Loucy (cell line): ENCODE measurements around the gene COIL.
A peak's percentile ranks its signal among the peaks of the same experiment; 100 is the strongest.

Experiments
- H2AFZ ChIP-seq: fragments of 200-600 bp; sonication (generic); 2 replicates; pipeline ENCODE4 v1.6.0; 2016; ENCODE audit warnings: antibody characterized with exemption, mild to moderate bottlenecking, low read length, moderate library complexity
- H3F3A ChIP-seq: fragments of 200-600 bp; 2 replicates; pipeline ENCODE4 v1.6.0; 2016; ENCODE audit warnings: antibody characterized with exemption, low read depth, mild to moderate bottlenecking
- H3K27me3 ChIP-seq: fragments of 200-600 bp; sonication (generic); 2 replicates; pipeline ENCODE4 v1.6.1; 2014; ENCODE audit warnings: low read length, mild to moderate bottlenecking; ENCODE audit not compliant: insufficient read depth, poor library complexity, severe bottlenecking
- H3K36me3 ChIP-seq: fragments of 200-600 bp; sonication (generic); 2 replicates; pipeline ENCODE4 v1.6.1; 2016; ENCODE audit warnings: low read length; ENCODE audit not compliant: insufficient read depth
- H3K4me1 ChIP-seq: fragments of 200-600 bp; sonication (generic); 2 replicates; pipeline ENCODE4 v1.5.1; 2014; ENCODE audit warnings: low read length, mild to moderate bottlenecking; ENCODE audit not compliant: insufficient read depth, poor library complexity, severe bottlenecking
- H3K4me2 ChIP-seq: fragments of 200-600 bp; sonication (generic); 2 replicates; pipeline ENCODE4 v1.6.0; 2014; ENCODE audit warnings: antibody characterized with exemption, low read length, low read depth, mild to moderate bottlenecking; ENCODE audit not compliant: poor library complexity, severe bottlenecking
- H3K4me3 ChIP-seq: fragments of 200-600 bp; sonication (generic); 2 replicates; pipeline ENCODE4 v1.5.1; 2014; ENCODE audit warnings: low read length, mild to moderate bottlenecking, mixed read lengths; ENCODE audit not compliant: poor library complexity, severe bottlenecking
- H3K79me2 ChIP-seq: fragments of 200-600 bp; sonication (generic); 2 replicates; pipeline ENCODE4 v1.6.1; 2014; ENCODE audit warnings: low read length; ENCODE audit not compliant: insufficient read depth
- H3K9ac ChIP-seq: fragments of 200-600 bp; sonication (generic); 2 replicates; pipeline ENCODE4 v1.6.0; 2014; ENCODE audit warnings: mild to moderate bottlenecking, low read depth, low read length, moderate library complexity; ENCODE audit not compliant: poor library complexity, severe bottlenecking
- H3K9me2 ChIP-seq: fragments of 200-600 bp; sonication (generic); replicated peaks from 2 replicates; pipeline ENCODE4 v1.6.1; 2016; ENCODE audit warnings: low read depth, low read length, mixed read lengths
- H3K9me3 ChIP-seq: fragments of 200-600 bp; sonication (generic); 2 replicates; pipeline ENCODE4 v1.6.1; 2014; ENCODE audit warnings: mild to moderate bottlenecking, antibody characterized with exemption, low read length, low read depth; ENCODE audit not compliant: insufficient read depth
- H4K20me1 ChIP-seq: fragments of 200-600 bp; sonication (generic); 2 replicates; pipeline ENCODE4 v1.6.0; 2014; ENCODE audit warnings: antibody characterized with exemption, low read length, mild to moderate bottlenecking; ENCODE audit not compliant: insufficient read depth, poor library complexity, severe bottlenecking
- CTCF ChIP-seq: fragments of 200-600 bp; sonication (generic); conservative IDR thresholded peaks from 2 replicates; pipeline ENCODE4 v1.5.1; 2014; ENCODE audit warnings: mild to moderate bottlenecking, antibody characterized with exemption, low read length
- EZH2phosphoT487 ChIP-seq: fragments of 200-600 bp; IDR thresholded peaks from 2 replicates; pipeline ENCODE4 v1.6.1; 2018; ENCODE audit warnings: antibody characterized with exemption, mild to moderate bottlenecking, moderate library complexity, borderline replicate concordance

COIL gene

DNA sequence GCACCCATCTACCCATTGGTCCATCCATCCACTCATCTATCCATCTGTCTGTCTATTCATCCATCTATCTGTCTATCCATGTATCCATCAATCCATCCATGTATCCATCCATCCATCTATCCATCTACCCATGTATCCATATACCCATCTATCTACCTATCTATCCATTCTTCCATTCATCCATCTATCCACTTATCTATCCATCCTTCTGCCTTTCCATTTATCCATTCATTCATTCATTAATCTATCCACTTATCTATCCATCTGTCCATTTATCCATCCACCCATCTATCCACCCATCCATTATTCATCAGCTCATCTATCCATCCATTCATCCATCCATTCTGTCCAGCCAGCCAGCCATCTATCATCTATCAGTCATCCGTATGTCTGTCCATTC is 68.5 kb downstream of the COIL start:
- peaks cover 93% of the 10 kb centered on the region for H3K36me3 ChIP-seq
- no peaks in the 10 kb centered on the region for H4K20me1 ChIP-seq
- no peak overlapping the region for H3K4me2 ChIP-seq
- H3K4me3 ChIP-seq = no peak overlapping the region
- no peak for TF ChIP-seq EZH2phosphoT487
- no peak for TF ChIP-seq CTCF
- no peaks in the 10 kb centered on the region for H3K4me1 ChIP-seq
- H3K9me2 ChIP-seq = no peaks in the 10 kb centered on the region
- no peaks in the 10 kb centered on the region for H3F3A ChIP-seq
- H3K9me3 ChIP-seq = peaks cover 15% of the 10 kb centered on the region; the same call in 1 of the 2 replicates
- H3K79me2 ChIP-seq = no peaks in the 10 kb centered on the region
- H3K9ac ChIP-seq = no peak overlapping the region
- H3K27me3 ChIP-seq = no peaks in the 10 kb centered on the region
- H2AFZ ChIP-seq = no peak overlapping the region

DNA sequence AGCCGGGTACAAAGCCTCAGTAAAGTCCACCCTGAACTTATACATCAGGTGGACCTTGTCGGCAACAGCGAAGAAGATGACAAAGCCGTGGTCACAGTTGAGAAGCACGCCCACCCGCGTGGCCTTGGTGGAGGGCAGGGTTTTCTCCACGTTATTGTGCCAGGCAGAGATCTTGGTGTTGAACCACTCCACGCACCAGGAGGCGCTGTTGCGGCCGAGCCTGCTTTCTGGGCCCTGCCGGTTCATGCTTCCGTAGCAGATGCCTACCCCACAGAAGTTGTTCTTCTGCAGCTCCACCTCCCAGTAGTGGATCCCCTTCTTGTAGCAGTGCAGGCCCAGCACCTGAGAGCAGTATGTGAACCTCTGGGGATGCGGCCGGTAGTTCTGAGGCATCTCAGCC is 69.1 kb downstream of the COIL start:
- H3K4me1 ChIP-seq = no peaks in the 10 kb centered on the region
- TF ChIP-seq CTCF = peak; percentile 72
- no peak for TF ChIP-seq EZH2phosphoT487
- H3K36me3 ChIP-seq = peaks cover 88% of the 10 kb centered on the region

DNA sequence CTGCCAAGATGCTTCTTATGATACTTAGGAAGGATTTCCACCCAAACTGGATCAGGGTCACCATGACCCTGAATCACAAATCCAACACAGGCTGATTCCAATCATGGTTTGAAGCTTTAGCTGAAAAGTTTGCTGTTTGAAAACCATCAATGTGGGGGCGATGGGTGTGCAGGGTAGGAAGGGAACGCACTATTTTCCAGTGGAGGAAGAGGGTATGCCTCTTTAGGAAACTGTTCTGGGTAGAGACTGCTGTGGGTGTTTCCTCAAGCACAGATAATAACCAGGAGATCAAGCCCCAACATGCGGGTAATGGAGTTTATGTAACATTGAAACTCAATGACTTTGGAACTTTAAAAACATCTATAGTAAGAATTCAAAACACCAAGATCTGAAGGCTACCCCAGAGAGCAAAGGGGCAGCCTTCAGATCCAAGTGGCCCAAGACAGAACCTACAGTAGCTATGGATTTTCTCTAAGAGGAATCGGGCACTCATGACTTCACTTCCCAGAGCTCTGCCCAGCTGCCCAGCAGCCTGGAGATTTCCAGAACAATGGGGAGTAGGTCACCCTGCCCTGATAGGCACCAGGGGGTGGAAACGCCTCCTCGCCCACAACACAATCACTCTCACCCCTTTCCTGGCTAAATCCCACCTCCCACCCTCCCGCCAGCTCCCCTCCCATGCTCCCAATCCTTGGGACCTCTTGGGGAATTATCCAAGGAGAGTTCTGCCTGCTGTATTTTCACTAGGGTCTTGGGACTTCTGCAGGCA is 69.8 kb downstream of the COIL start:
- no peaks in the 10 kb centered on the region for H4K20me1 ChIP-seq
- no peaks in the 10 kb centered on the region for H3F3A ChIP-seq
- no peaks in the 10 kb centered on the region for H3K79me2 ChIP-seq
- no peaks in the 10 kb centered on the region for H3K9me2 ChIP-seq
- H3K27me3 ChIP-seq = no peaks in the 10 kb centered on the region
- no peak overlapping the region for H2AFZ ChIP-seq
- peaks cover 82% of the 10 kb centered on the region for H3K36me3 ChIP-seq
- no peak overlapping the region for H3K4me3 ChIP-seq
- no peak overlapping the region for H3K4me2 ChIP-seq
- H3K9ac ChIP-seq = no peak overlapping the region
- peaks cover 17% of the 10 kb centered on the region; the same call in 1 of the 2 replicates for H3K9me3 ChIP-seq
- H3K4me1 ChIP-seq = no peaks in the 10 kb centered on the region
- TF ChIP-seq EZH2phosphoT487 = no peak
- no peak for TF ChIP-seq CTCF

More for the DNA sequence above, 69.1 kb downstream of the COIL start:
- Histone ChIP-seq H3K9me3 (peaks cover 17% of the 10 kb centered on the region; the same call in 1 of the 2 replicates), H3K4me3 (no peak overlapping the region), H3K4me2 (no peak overlapping the region), H3K9ac (no peak overlapping the region), H3K27me3 (no peaks in the 10 kb centered on the region), H3K79me2 (no peaks in the 10 kb centered on the region), H3K9me2 (no peaks in the 10 kb centered on the region), H2AFZ (no peak overlapping the region), H4K20me1 (no peaks in the 10 kb centered on the region), H3F3A (no peaks in the 10 kb centered on the region)
